ENCODE results near the gene CTAG1A.
"Not testable (repeated sequence)": the region's sequence is repeated elsewhere in the genome, so short reads cannot be mapped to it uniquely, and the experiment has no call there.

DNA sequence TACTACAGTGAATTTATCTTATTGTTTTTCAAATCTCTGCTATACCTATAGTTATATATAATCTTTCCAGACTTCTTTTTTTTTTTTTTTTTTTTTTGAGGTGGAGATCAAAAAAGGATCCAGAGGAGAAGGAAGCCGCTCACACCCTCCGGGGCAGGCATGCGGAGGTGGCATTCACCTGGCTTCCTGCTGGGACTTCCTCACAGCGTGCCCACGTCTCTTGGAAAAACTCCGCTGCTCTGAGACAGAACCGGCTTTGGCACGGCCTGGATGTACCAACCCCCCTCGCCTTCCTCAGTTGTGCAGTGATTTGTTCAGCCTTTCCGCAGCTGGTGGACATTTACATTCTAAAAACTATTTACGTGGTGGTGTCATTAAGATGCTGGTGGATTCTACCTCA, 23.0 kb downstream of the CTAG1A start:
- TF ChIP-seq, protein P1, sequence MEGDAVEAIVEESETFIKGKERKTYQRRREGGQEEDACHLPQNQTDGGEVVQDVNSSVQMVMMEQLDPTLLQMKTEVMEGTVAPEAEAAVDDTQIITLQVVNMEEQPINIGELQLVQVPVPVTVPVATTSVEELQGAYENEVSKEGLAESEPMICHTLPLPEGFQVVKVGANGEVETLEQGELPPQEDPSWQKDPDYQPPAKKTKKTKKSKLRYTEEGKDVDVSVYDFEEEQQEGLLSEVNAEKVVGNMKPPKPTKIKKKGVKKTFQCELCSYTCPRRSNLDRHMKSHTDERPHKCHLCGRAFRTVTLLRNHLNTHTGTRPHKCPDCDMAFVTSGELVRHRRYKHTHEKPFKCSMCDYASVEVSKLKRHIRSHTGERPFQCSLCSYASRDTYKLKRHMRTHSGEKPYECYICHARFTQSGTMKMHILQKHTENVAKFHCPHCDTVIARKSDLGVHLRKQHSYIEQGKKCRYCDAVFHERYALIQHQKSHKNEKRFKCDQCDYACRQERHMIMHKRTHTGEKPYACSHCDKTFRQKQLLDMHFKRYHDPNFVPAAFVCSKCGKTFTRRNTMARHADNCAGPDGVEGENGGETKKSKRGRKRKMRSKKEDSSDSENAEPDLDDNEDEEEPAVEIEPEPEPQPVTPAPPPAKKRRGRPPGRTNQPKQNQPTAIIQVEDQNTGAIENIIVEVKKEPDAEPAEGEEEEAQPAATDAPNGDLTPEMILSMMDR (IDR thresholded peaks at IDR 0.05): not testable (repeated sequence)
- not testable (repeated sequence) for TF ChIP-seq EZH2phosphoT487 (IDR thresholded peaks at IDR 0.05)

Measured in neural progenitor cell (in vitro differentiated cells).